ENCODE measurements around the gene EFNB2. TPM values are rescaled to one million over a fixed set of nuclear protein-coding genes. Genes with fewer than 3 reads are reported as not detected.

EFNB2 gene
- total RNA-seq, 2 experiments from 2014 or later = 0.25 to 0.51 TPM

- ChIA-PET POLR2A (no interaction called here), CTCF (ENCODE audit: unreplicated experiment) (no interaction called here)
- H2AFZ ChIP-seq (ENCODE audit: low read length) = no peak overlapping the region
- TF ChIP-seq CTCF (conservative IDR thresholded peaks at IDR 0.05; ENCODE audit: low read length) (no peak), EZH2phosphoT487 (IDR thresholded peaks at IDR 0.05; ENCODE audit: borderline replicate concordance, low read depth, low read length) (no peak)
- H3K4me2 ChIP-seq (ENCODE audit: low read length) = no peak overlapping the region
- no peaks in the 10 kb centered on the region for H3K9me3 ChIP-seq (ENCODE audit: low read length)
- peaks cover 61% of the 10 kb centered on the region for H3K36me3 ChIP-seq (ENCODE audit: insufficient read depth, low read length)
- no peak overlapping the region for H3K4me3 ChIP-seq (ENCODE audit: low read depth, low read length, poor library complexity, severe bottlenecking)
- H3K27ac ChIP-seq (ENCODE audit: low read depth, low read length, poor library complexity, severe bottlenecking) = no peak overlapping the region
- intact Hi-C loops (cut with micrococcal nuclease; ENCODE audit: unreplicated experiment) = no loop called here
- DNase-seq (ENCODE audit: low spot score) = no peak
- peaks cover 47% of the 10 kb centered on the region for H4K20me1 ChIP-seq (ENCODE audit: insufficient read depth, low read length)
- H3K4me1 ChIP-seq (ENCODE audit: insufficient read depth, low read length, poor library complexity, severe bottlenecking) = peaks cover 16% of the 10 kb centered on the region
- BruUV-seq (replicated peaks) = no TSS peak
- H3K79me2 ChIP-seq (ENCODE audit: insufficient read depth, low read depth, low read length) = peaks cover 100% of the 10 kb centered on the region
- no peaks in the 10 kb centered on the region for H3K9me2 ChIP-seq (ENCODE audit: insufficient read depth, low read length)
Measured at GRCh38 chr13:106558527-106558926, 23.1 kb upstream of the EFNB2 start.

- ChIA-PET CTCF (ENCODE audit: unreplicated experiment) (no interaction called here), POLR2A (no interaction called here)
- H3K4me1 ChIP-seq (ENCODE audit: insufficient read depth, low read length, poor library complexity, severe bottlenecking) = no peaks in the 10 kb centered on the region
- no peak overlapping the region for H3K27ac ChIP-seq (ENCODE audit: low read depth, low read length, poor library complexity, severe bottlenecking)
- no peaks in the 10 kb centered on the region for H3K9me2 ChIP-seq (ENCODE audit: insufficient read depth, low read length)
- TF ChIP-seq EZH2phosphoT487 (IDR thresholded peaks at IDR 0.05; ENCODE audit: borderline replicate concordance, low read depth, low read length) (no peak), CTCF (conservative IDR thresholded peaks at IDR 0.05; ENCODE audit: low read length) (no peak)
- no TSS peak for BruUV-seq (replicated peaks)
- no peak overlapping the region for H3K4me2 ChIP-seq (ENCODE audit: low read length)
- peaks cover 93% of the 10 kb centered on the region for H3K79me2 ChIP-seq (ENCODE audit: insufficient read depth, low read depth, low read length)
- peaks cover 43% of the 10 kb centered on the region for H4K20me1 ChIP-seq (ENCODE audit: insufficient read depth, low read length)
- H2AFZ ChIP-seq (ENCODE audit: low read length) = no peak overlapping the region
- H3K36me3 ChIP-seq (ENCODE audit: insufficient read depth, low read length) = peaks cover 88% of the 10 kb centered on the region
- no peak overlapping the region for H3K4me3 ChIP-seq (ENCODE audit: low read depth, low read length, poor library complexity, severe bottlenecking)
- no peak for DNase-seq (ENCODE audit: low spot score)
- no peaks in the 10 kb centered on the region for H3K9me3 ChIP-seq (ENCODE audit: low read length)
- intact Hi-C loops (cut with micrococcal nuclease; ENCODE audit: unreplicated experiment) = no loop called here
Measured at GRCh38 chr13:106555631-106556328, 20.3 kb upstream of the EFNB2 start.

DNA sequence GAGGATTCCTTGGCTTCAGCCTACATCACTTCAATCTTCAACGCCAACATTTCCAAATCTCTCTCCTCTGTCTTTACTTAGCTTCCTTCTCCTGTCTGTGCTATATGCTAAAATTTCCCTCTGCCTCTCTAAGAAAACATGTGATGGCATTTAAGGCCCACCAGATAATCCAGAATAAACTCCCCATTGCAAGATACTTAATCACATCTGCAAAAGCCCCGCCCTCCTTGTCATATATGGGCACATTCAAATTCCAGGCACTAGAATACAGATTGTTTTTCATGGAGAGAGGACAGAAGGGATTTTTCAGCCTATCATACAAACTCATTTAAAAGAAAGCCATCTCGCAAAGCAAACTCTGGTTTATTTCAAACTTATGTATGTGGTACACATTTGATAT is 16.3 kb upstream of the EFNB2 start:
- no peak overlapping the region for H3K27ac ChIP-seq (ENCODE audit: low read depth, low read length, poor library complexity, severe bottlenecking)
- H2AFZ ChIP-seq (ENCODE audit: low read length) = no peak overlapping the region
- H3K36me3 ChIP-seq (ENCODE audit: insufficient read depth, low read length) = peaks cover 92% of the 10 kb centered on the region
- intact Hi-C loops (cut with micrococcal nuclease; ENCODE audit: unreplicated experiment) = no loop called here
- TF ChIP-seq EZH2phosphoT487 (IDR thresholded peaks at IDR 0.05; ENCODE audit: borderline replicate concordance, low read depth, low read length) = no peak
- no peak for TF ChIP-seq CTCF (conservative IDR thresholded peaks at IDR 0.05; ENCODE audit: low read length)
- POLR2A ChIA-PET = no interaction called here
- CTCF ChIA-PET (ENCODE audit: unreplicated experiment) = no interaction called here
- no peaks in the 10 kb centered on the region for H3K4me1 ChIP-seq (ENCODE audit: insufficient read depth, low read length, poor library complexity, severe bottlenecking)
- no peaks in the 10 kb centered on the region for H3K9me2 ChIP-seq (ENCODE audit: insufficient read depth, low read length)
- no peak for DNase-seq (ENCODE audit: low spot score)
- H3K9me3 ChIP-seq (ENCODE audit: low read length) = no peaks in the 10 kb centered on the region
- peaks cover 89% of the 10 kb centered on the region for H3K79me2 ChIP-seq (ENCODE audit: insufficient read depth, low read depth, low read length)
- H3K4me3 ChIP-seq (ENCODE audit: low read depth, low read length, poor library complexity, severe bottlenecking) = no peak overlapping the region
- H3K4me2 ChIP-seq (ENCODE audit: low read length) = no peak overlapping the region
- no TSS peak for BruUV-seq (replicated peaks)
- H4K20me1 ChIP-seq (ENCODE audit: insufficient read depth, low read length) = peaks cover 15% of the 10 kb centered on the region; the same call in 1 of the 2 replicates
